K562 (cell line): ENCODE data around the gene ATAD3C. TPM values are rescaled to one million over a fixed set of nuclear protein-coding genes. Genes with fewer than 3 reads are reported as not detected.

ENCODE experiments used
- BCOR ChIP-seq: fragments of 450-650 bp; IDR thresholded peaks from 2 replicates; pipeline ENCODE4 v1.6.1; 2016
- CAMTA2 ChIP-seq: fragments of 250-450 bp; sonication (Bioruptor Pico); conservative IDR thresholded peaks from 2 replicates; pipeline ENCODE4 v1.5.1; 2022
- CC2D1A ChIP-seq: fragments of 450-650 bp; IDR thresholded peaks from 2 replicates; pipeline ENCODE4 v1.6.1; 2017; ENCODE audit warnings: mild to moderate bottlenecking
- CHD1 ChIP-seq: fragments of 200-600 bp; sonication (generic); IDR thresholded peaks from one replicate; pipeline ENCODE4 v1.6.1; 2012; ENCODE audit warnings: mild to moderate bottlenecking, moderate library complexity, low read length, inconsistent platforms
- CREBBP ChIP-seq: IDR thresholded peaks from one replicate; pipeline ENCODE4 v1.6.1; 2012; ENCODE audit warnings: low read depth, mild to moderate bottlenecking, control low read depth, inconsistent platforms, low read length
- DDX20 ChIP-seq: fragments of 450-650 bp; IDR thresholded peaks from 2 replicates; pipeline ENCODE4 v1.6.1; 2016; ENCODE audit warnings: missing genetic modification characterization, low read depth, mild to moderate bottlenecking, missing compliant biosample characterization, moderate library complexity
- DPF2 ChIP-seq: fragments of 450-650 bp; IDR thresholded peaks from 2 replicates; pipeline ENCODE4 v1.6.1; 2016
- GATA2 ChIP-seq: sonication (generic); formaldehyde crosslinking; IDR thresholded peaks from 2 replicates; pipeline ENCODE4 v1.4.0; 2020; ENCODE audit warnings: mild to moderate bottlenecking, missing genetic modification reagents
- HNRNPL ChIP-seq: fragments of 200-400 bp; formaldehyde crosslinking; IDR thresholded peaks from 2 replicates; pipeline ENCODE4 v1.6.1; 2017; ENCODE audit warnings: low read depth, mild to moderate bottlenecking, low read length
- KDM4B ChIP-seq, 2 experiments: fragments of 450-650 bp in 1 of 2; sonication (generic) in 1 of 2; IDR thresholded peaks; 2 replicates each; pipeline ENCODE4 v1.6.1; 2016 to 2017; ENCODE audit warnings: borderline replicate concordance in 2 of 2, antibody characterized with exemption in 1 of 2, low read depth in 1 of 2, mild to moderate bottlenecking in 1 of 2
- NEUROD1 ChIP-seq: fragments of 150-350 bp; IDR thresholded peaks from 2 replicates; pipeline ENCODE4 v1.6.1; 2014; ENCODE audit warnings: borderline replicate concordance, low read length, low read depth; ENCODE audit not compliant: partially characterized antibody
- NFRKB ChIP-seq: fragments of 450-650 bp; IDR thresholded peaks from 2 replicates; pipeline ENCODE4 v1.6.1; 2016; ENCODE audit warnings: low read depth
- NONO ChIP-seq, 2 experiments: fragments of 200-400 bp in 1 of 2; fragments of 450-650 bp in 1 of 2; formaldehyde crosslinking in 1 of 2; IDR thresholded peaks; 2 replicates each; pipeline ENCODE4 v1.6.1; 2017; ENCODE audit warnings: low read depth in 2 of 2, mild to moderate bottlenecking in 2 of 2, moderate library complexity in 2 of 2, low read length in 1 of 2
- PML ChIP-seq: IDR thresholded peaks from 2 replicates; pipeline ENCODE4 v1.6.1; 2012; ENCODE audit warnings: low read length, inconsistent platforms
- POLR2G ChIP-seq: fragments of 200-400 bp; formaldehyde crosslinking; IDR thresholded peaks from 2 replicates; pipeline ENCODE4 v1.6.1; 2017; ENCODE audit warnings: low read depth, mild to moderate bottlenecking, antibody characterized with exemption, low read length, moderate library complexity
- POLR3A ChIP-seq: IDR thresholded peaks from 2 replicates; pipeline ENCODE4 v1.6.1; 2011; ENCODE audit warnings: borderline replicate concordance, mild to moderate bottlenecking, moderate library complexity; ENCODE audit not compliant: insufficient read length, insufficient read depth; ENCODE audit errors: extremely low read depth
- RFX5 ChIP-seq: IDR thresholded peaks from 2 replicates; pipeline ENCODE4 v1.6.1; 2011; ENCODE audit warnings: low read depth, mild to moderate bottlenecking, improper control_type of control experiment, low read length
- TAL1 ChIP-seq: fragments of 450-650 bp; IDR thresholded peaks from 2 replicates; pipeline ENCODE4 v1.6.1; 2016; ENCODE audit warnings: mild to moderate bottlenecking
- YY1 ChIP-seq, 3 experiments: IDR thresholded peaks; 2 replicates each; pipeline ENCODE4 v1.6.1; 2011; ENCODE audit warnings: low read length in 2 of 3, mild to moderate bottlenecking in 2 of 3, moderate library complexity in 2 of 3, borderline replicate concordance in 1 of 3, control low read depth in 1 of 3, low read depth in 1 of 3; ENCODE audit not compliant: insufficient read depth in 3 of 3, insufficient replicate concordance in 2 of 3, control insufficient read depth in 1 of 3, insufficient read length in 1 of 3; ENCODE audit errors: extremely low read depth in 1 of 3
- ZC3H11A ChIP-seq: IDR thresholded peaks from 2 replicates; pipeline ENCODE4 v1.6.1; 2012; ENCODE audit warnings: low read depth, low read length, improper control_type of control experiment
- ZKSCAN1 ChIP-seq: fragments of 150-350 bp; IDR thresholded peaks from 2 replicates; pipeline ENCODE4 v1.6.1; 2016; ENCODE audit warnings: low read depth, low read length
- ZNF436 ChIP-seq: fragments of 250-450, 450-650 bp; sonication (Bioruptor Pico); formaldehyde crosslinking; IDR thresholded peaks from 2 replicates; pipeline ENCODE4 v1.7.0; 2020; ENCODE audit warnings: mild to moderate bottlenecking
- polyA plus RNA-seq, 8 experiments: library from polyadenylated mRNA; depleted of rRNA in 4 of 8; stranded (reverse) in 5 of 8; unstranded in 3 of 8; fragments of >200 nt; fragmentation: Nextera tagmentation in 2 of 8; fragmentation: Illumina TruSeq in 1 of 8; extraction: Ambion mirVana in 2 of 8; extraction: Trizol in 1 of 8; gene quantifications; 2 replicates each; pipeline versions ENCODE4 v1.2.1 to v1.2.3, GENCODE V29; 2011 to 2014; ENCODE audit warnings: inconsistent platforms in 1 of 8, missing spikeins in 1 of 8
- total RNA-seq, 7 experiments: library from RNA; depleted of rRNA in 6 of 7; stranded (reverse); fragments of >200 nt in 6 of 7; fragmentation: Illumina TruSeq in 2 of 7; extraction: Trizol in 2 of 7; gene quantifications; 2 replicates each; pipeline versions ENCODE4 v1.2.1 to v1.2.3, GENCODE V29; 2011 to 2021; ENCODE audit warnings: low replicate concordance in 1 of 7
- TF ChIP-seq, protein P1 (sequence below), 2 experiments: fragments of 450-650 bp; conservative IDR thresholded peaks; 2 replicates each; pipeline ENCODE4 v1.6.1; 2017; ENCODE audit warnings: mild to moderate bottlenecking in 2 of 2, moderate library complexity in 2 of 2
- TF ChIP-seq, protein P2 (sequence below): sonication (generic); formaldehyde crosslinking; IDR thresholded peaks from 2 replicates; pipeline ENCODE4 v1.8.0; 2022; ENCODE audit warnings: mild to moderate bottlenecking, missing genetic modification reagents
- TF ChIP-seq, protein P3 (sequence below), 2 experiments: fragments of 450-650 bp in 1 of 2; sonication (generic) in 1 of 2; formaldehyde crosslinking in 1 of 2; IDR thresholded peaks in 1 of 2; conservative IDR thresholded peaks in 1 of 2; 2 replicates each; pipeline versions ENCODE4 v1.6.1 to v1.8.1; 2016 to 2023; ENCODE audit warnings: mild to moderate bottlenecking in 2 of 2, moderate library complexity in 2 of 2, inconsistent platforms in 1 of 2, missing genetic modification reagents in 1 of 2

The ATAD3C gene
- total and polyA plus RNA-seq, 9 of the 15 experiments (the other 6 are each of a cell fraction or from before 2014, with no cell fraction given), result 0.03 to 0.18 TPM; not detected in 7

GRCh38 chr1:1407636-1408318 is 41.7 kb upstream of the ATAD3C start (continued):
- TF ChIP-seq, protein P1, sequence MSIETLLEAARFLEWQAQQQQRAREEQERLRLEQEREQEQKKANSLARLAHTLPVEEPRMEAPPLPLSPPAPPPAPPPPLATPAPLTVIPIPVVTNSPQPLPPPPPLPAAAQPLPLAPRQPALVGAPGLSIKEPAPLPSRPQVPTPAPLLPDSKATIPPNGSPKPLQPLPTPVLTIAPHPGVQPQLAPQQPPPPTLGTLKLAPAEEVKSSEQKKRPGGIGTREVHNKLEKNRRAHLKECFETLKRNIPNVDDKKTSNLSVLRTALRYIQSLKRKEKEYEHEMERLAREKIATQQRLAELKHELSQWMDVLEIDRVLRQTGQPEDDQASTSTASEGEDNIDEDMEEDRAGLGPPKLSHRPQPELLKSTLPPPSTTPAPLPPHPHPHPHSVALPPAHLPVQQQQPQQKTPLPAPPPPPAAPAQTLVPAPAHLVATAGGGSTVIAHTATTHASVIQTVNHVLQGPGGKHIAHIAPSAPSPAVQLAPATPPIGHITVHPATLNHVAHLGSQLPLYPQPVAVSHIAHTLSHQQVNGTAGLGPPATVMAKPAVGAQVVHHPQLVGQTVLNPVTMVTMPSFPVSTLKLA (conservative IDR thresholded peaks at IDR 0.05), result no peak
- TF ChIP-seq POLR3A, result no peak
- TF ChIP-seq DDX20 (tag), result no peak
- peak; percentile 72 for TF ChIP-seq CHD1
- no peak for TF ChIP-seq HNRNPL
- no peak; the same call in 1 of the 2 replicates for TF ChIP-seq CC2D1A
- TF ChIP-seq, protein P2, sequence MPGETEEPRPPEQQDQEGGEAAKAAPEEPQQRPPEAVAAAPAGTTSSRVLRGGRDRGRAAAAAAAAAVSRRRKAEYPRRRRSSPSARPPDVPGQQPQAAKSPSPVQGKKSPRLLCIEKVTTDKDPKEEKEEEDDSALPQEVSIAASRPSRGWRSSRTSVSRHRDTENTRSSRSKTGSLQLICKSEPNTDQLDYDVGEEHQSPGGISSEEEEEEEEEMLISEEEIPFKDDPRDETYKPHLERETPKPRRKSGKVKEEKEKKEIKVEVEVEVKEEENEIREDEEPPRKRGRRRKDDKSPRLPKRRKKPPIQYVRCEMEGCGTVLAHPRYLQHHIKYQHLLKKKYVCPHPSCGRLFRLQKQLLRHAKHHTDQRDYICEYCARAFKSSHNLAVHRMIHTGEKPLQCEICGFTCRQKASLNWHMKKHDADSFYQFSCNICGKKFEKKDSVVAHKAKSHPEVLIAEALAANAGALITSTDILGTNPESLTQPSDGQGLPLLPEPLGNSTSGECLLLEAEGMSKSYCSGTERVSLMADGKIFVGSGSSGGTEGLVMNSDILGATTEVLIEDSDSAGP (CRISPR knock-in tag), result no peak
- TF ChIP-seq TAL1, result 0 out of 2 replicates have a peak, but pooled peaks have one; percentile 8
- TF ChIP-seq ZKSCAN1, result no peak
- TF ChIP-seq, protein P3, sequence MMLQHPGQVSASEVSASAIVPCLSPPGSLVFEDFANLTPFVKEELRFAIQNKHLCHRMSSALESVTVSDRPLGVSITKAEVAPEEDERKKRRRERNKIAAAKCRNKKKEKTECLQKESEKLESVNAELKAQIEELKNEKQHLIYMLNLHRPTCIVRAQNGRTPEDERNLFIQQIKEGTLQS (IDR thresholded peaks at IDR 0.05), result no peak
- TF ChIP-seq, protein P3 (CRISPR knock-in tag; conservative IDR thresholded peaks at IDR 0.05), result no peak
- TF ChIP-seq PML, result no peak
- no peak for TF ChIP-seq NFRKB
- TF ChIP-seq NEUROD1, result no peak
- no peak for TF ChIP-seq NONO (IDR thresholded peaks at IDR 0.05; ENCODE audit: low read depth in 2 of 2, low read length in 1 of 2)
- TF ChIP-seq DPF2, result 0 out of 2 replicates have a peak, but pooled peaks have one; percentile 19
- TF ChIP-seq ZNF436, result no peak
- no peak for TF ChIP-seq ZC3H11A
- no peak for TF ChIP-seq POLR2G
- no peak for TF ChIP-seq RFX5
- TF ChIP-seq YY1 (IDR thresholded peaks at IDR 0.05; ENCODE audit: borderline replicate concordance in 1 of 3, control insufficient read depth in 1 of 3, extremely low read depth in 1 of 3, insufficient read depth in 3 of 3, insufficient read length in 1 of 3, insufficient replicate concordance in 2 of 3, low read depth in 1 of 3, low read length in 2 of 3), result peak in 1 of 3 experiments; percentile 10
- TF ChIP-seq CAMTA2, result no peak
- TF ChIP-seq KDM4B (IDR thresholded peaks at IDR 0.05; ENCODE audit: borderline replicate concordance in 2 of 2, low read depth in 1 of 2), result no peak
- peak; percentile 82 for TF ChIP-seq BCOR
- TF ChIP-seq CREBBP, result no peak
- TF ChIP-seq GATA2, result no peak
